ENCODE measurements around the gene NUP210L. TPM values are rescaled to one million over a fixed set of nuclear protein-coding genes. Genes with fewer than 3 reads are reported as not detected.

The NUP210L gene
- total and polyA plus RNA-seq, 5 donors from 2014 or later: 0.02 to 0.17 (median 0.10) TPM; not detected in 2

DNA sequence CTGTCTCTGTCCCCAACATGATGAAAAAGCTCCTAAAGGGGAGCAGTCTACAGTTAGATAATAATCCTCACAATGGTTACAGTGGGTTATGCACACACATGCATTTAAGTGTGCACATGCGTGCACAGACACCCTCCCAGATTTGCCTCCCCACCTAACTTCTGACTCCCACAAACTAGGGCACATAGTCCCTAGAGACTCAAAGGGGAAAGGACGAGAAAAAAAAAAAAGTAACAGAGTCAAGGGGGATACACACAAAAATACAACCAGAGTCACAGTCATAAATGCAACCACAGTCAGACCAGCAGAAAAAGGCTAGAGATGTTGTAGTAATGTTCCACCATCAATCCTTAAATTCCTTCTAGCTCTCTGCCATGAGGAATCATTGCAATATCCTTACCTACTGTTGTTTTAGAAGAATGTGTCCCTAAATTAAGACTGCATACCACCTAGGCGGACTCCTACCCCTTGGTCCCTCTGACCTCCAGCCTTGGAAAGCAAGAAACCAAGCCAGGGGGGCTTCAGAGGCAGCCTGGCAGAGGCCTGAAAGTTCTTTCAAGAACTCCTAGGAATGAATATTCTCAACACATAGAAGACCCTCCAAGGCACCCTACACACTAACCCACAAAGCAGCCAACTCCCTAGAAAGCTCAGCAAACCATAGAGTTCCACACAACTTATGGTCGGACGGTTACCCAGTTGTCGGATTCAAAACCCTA is 197.7 kb downstream of the NUP210L start:
- H3K9me3 ChIP-seq (ENCODE audit: control insufficient read depth in 2 of 2, low read length in 2 of 2): no peaks in the 10 kb centered on the region
- peaks cover 32% of the 10 kb centered on the region for H3K36me3 ChIP-seq (ENCODE audit: control insufficient read depth, insufficient read depth, low read length)
- peak overlapping the region; percentile 94 for H3K27ac ChIP-seq (ENCODE audit: insufficient read depth, low read length, poor library complexity, severe bottlenecking)
- DNase-seq (no peak), ATAC-seq (ENCODE audit: low read depth in 2 of 2) (no peak)
- H3K4me1 Mint-ChIP-seq: peaks cover 4 to 74% (median 44%) of the 10 kb centered on the region in 4 donors
- H3K9me3 Mint-ChIP-seq: no peaks in the 10 kb centered on the region
- H3K4me1 ChIP-seq (ENCODE audit: control insufficient read depth, insufficient read depth, low read length, poor library complexity, severe bottlenecking): peaks cover 39% of the 10 kb centered on the region
- H3K27me3 Mint-ChIP-seq: no peaks in the 10 kb centered on the region
- H3K4me3 Mint-ChIP-seq: peak overlapping the region; percentile 97 to 99 (median 98)
- no peaks in the 10 kb centered on the region for H3K27me3 ChIP-seq (ENCODE audit: control insufficient read depth, insufficient read depth, low read length)
- H3K27ac Mint-ChIP-seq: peak overlapping the region; percentile 97 to 99 (median 98)
- H3K36me3 Mint-ChIP-seq: peaks cover 11% of the 10 kb centered on the region
- peak overlapping the region; percentile 97 for H3K4me3 ChIP-seq (ENCODE audit: low read depth, low read length)

DNA sequence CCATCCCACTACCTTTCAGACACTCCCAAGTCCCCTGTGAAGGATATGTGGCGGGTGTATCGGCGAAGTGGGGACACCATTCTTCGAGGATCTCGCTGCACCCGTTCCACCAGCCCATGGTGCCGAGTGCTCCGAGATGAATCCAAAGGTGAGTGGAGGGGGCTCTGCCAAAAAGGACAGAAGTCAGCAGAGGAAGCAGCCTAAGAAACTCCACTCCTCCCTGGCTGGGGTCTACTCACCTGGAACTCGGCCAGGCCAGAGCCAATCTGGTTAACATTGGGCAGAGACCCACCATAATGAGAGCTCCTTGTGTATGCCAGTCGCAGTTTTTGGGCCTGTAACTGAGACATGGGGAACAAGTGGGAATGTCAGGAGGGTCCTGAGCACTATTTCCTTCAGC is 200.0 kb downstream of the NUP210L start:
- Mint-ChIP-seq H3K36me3 (peaks cover 25% of the 10 kb centered on the region), H3K27ac (peak overlapping the region in 1 of 3 donors; percentile 89), H3K4me1 (peaks cover 4 to 73% (median 40%) of the 10 kb centered on the region in 4 donors), H3K4me3 (peak overlapping the region in 1 of 4 donors; percentile 78), H3K27me3 (no peaks in the 10 kb centered on the region), H3K9me3 (no peaks in the 10 kb centered on the region)
- H3K36me3 ChIP-seq (ENCODE audit: control insufficient read depth, insufficient read depth, low read length): peaks cover 51% of the 10 kb centered on the region
- no peak for ATAC-seq (ENCODE audit: low read depth in 2 of 2)
- H3K27ac ChIP-seq (ENCODE audit: insufficient read depth, low read length, poor library complexity, severe bottlenecking): no peak overlapping the region
- H3K27me3 ChIP-seq (ENCODE audit: control insufficient read depth, insufficient read depth, low read length): no peaks in the 10 kb centered on the region
- no peak for DNase-seq
- no peaks in the 10 kb centered on the region for H3K9me3 ChIP-seq (ENCODE audit: control insufficient read depth in 2 of 2, low read length in 2 of 2)
- peaks cover 37% of the 10 kb centered on the region for H3K4me1 ChIP-seq (ENCODE audit: control insufficient read depth, insufficient read depth, low read length, poor library complexity, severe bottlenecking)
- H3K4me3 ChIP-seq (ENCODE audit: low read depth, low read length): no peak overlapping the region

DNA sequence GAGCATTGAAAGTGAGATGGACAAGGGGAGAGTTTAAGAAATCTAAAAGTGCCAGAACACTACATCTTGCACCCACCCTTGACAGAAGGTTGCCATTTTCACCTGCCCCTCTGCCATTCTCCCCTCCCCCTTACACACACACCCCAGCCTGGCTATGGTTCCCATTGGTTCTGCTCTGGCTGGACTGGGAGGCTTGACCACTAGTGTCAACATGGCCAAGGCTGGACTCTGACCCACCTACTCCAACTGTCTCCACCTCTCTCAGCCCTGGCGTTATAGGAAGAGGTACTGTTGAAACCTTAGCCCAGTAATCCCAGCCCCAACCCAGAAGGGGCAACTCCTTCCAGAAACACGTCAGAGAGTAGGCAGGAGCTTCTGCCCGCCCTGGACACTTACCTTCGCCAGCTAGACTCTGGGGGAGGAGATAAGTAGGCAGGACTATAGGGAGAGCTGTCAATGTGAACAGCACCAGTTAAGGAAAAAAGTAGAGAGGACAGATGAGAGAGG is 201.0 kb downstream of the NUP210L start:
- Mint-ChIP-seq H3K36me3 (peaks cover 25% of the 10 kb centered on the region), H3K9me3 (no peaks in the 10 kb centered on the region), H3K4me3 (peak overlapping the region; percentile 0 to 84 (median 51)), H3K4me1 (peaks cover 4 to 66% (median 39%) of the 10 kb centered on the region in 4 donors), H3K27me3 (no peaks in the 10 kb centered on the region), H3K27ac (peak overlapping the region; percentile 78 to 89 (median 78))
- no peak for ATAC-seq (ENCODE audit: low read depth in 2 of 2)
- H3K27ac ChIP-seq (ENCODE audit: insufficient read depth, low read length, poor library complexity, severe bottlenecking): no peak overlapping the region
- no peak overlapping the region for H3K4me3 ChIP-seq (ENCODE audit: low read depth, low read length)
- H3K9me3 ChIP-seq (ENCODE audit: control insufficient read depth in 2 of 2, low read length in 2 of 2): no peaks in the 10 kb centered on the region
- no peak for DNase-seq
- no peaks in the 10 kb centered on the region for H3K27me3 ChIP-seq (ENCODE audit: control insufficient read depth, insufficient read depth, low read length)
- peaks cover 57% of the 10 kb centered on the region for H3K36me3 ChIP-seq (ENCODE audit: control insufficient read depth, insufficient read depth, low read length)
- peaks cover 37% of the 10 kb centered on the region for H3K4me1 ChIP-seq (ENCODE audit: control insufficient read depth, insufficient read depth, low read length, poor library complexity, severe bottlenecking)

DNA sequence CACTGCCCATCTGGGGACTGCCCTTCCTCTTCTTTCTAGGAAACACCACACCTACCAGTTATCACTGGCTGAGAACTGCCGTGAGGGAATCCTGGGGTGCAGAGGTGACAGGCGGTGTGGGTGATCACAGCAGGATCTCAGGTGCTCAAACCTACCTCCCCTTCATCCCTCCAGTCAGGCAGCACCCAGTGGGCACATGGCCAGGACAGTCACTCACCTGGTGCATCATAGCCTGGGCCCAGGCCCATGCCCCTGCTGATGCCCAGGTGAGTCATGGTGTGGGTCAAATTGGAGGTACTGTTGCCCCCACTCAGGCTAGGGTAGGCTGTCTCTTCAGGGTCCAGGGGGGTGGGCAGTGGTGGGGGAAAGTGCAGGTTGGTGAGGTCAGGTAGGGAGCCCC is 203.1 kb downstream of the NUP210L start:
- Histone ChIP-seq H3K36me3 (ENCODE audit: control insufficient read depth, insufficient read depth, low read length) (peaks cover 71% of the 10 kb centered on the region), H3K9me3 (ENCODE audit: control insufficient read depth in 2 of 2, low read length in 2 of 2) (no peaks in the 10 kb centered on the region), H3K4me1 (ENCODE audit: control insufficient read depth, insufficient read depth, low read length, poor library complexity, severe bottlenecking) (peaks cover 27% of the 10 kb centered on the region), H3K4me3 (ENCODE audit: low read depth, low read length) (no peak overlapping the region), H3K27me3 (ENCODE audit: control insufficient read depth, insufficient read depth, low read length) (no peaks in the 10 kb centered on the region), H3K27ac (ENCODE audit: insufficient read depth, low read length, poor library complexity, severe bottlenecking) (peak overlapping the region; percentile 43)
- no peak for DNase-seq
- H3K36me3 Mint-ChIP-seq: peaks cover 25% of the 10 kb centered on the region
- H3K27me3 Mint-ChIP-seq: no peaks in the 10 kb centered on the region
- ATAC-seq (ENCODE audit: low read depth in 2 of 2): no peak
- no peak overlapping the region for H3K4me3 Mint-ChIP-seq
- no peaks in the 10 kb centered on the region for H3K9me3 Mint-ChIP-seq
- peak overlapping the region in 2 of 3 donors; percentile 73 to 74 for H3K27ac Mint-ChIP-seq
- peaks cover under 1 to 56% (median 26%) of the 10 kb centered on the region in 4 donors for H3K4me1 Mint-ChIP-seq

DNA sequence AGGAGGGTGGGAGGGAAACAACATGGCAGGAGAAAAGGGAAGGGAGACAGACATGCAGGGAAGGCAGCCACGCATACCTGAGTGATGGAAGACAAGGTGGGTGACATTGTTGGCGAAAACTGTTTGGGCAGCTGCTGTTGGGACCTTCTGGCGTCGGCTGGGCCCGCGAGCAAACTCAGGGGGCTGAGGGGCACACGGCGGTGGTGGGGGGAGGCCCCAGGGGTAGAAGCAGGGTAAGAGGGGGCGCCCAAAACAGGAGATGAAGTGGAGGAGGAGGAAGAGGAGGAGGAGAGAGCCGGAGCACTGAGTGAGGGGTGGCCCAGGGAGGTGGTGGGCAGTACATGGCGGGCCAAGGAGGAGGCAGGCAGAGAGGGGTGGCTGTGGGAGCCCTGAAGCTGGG is 203.7 kb downstream of the NUP210L start:
- Histone ChIP-seq H3K4me1 (ENCODE audit: control insufficient read depth, insufficient read depth, low read length, poor library complexity, severe bottlenecking) (peaks cover 23% of the 10 kb centered on the region), H3K9me3 (ENCODE audit: control insufficient read depth in 2 of 2, low read length in 2 of 2) (no peaks in the 10 kb centered on the region), H3K27ac (ENCODE audit: insufficient read depth, low read length, poor library complexity, severe bottlenecking) (no peak overlapping the region), H3K4me3 (ENCODE audit: low read depth, low read length) (no peak overlapping the region), H3K27me3 (ENCODE audit: control insufficient read depth, insufficient read depth, low read length) (no peaks in the 10 kb centered on the region), H3K36me3 (ENCODE audit: control insufficient read depth, insufficient read depth, low read length) (peaks cover 71% of the 10 kb centered on the region)
- DNase-seq: no peak
- peak overlapping the region in 1 of 4 donors; percentile 85 for H3K4me3 Mint-ChIP-seq
- H3K4me1 Mint-ChIP-seq: peaks cover 0 to 52% (median 21%) of the 10 kb centered on the region in 4 donors
- peak overlapping the region in 1 of 3 donors; percentile 56 for H3K27ac Mint-ChIP-seq
- H3K9me3 Mint-ChIP-seq: no peaks in the 10 kb centered on the region
- peaks cover 25% of the 10 kb centered on the region for H3K36me3 Mint-ChIP-seq
- ATAC-seq (ENCODE audit: low read depth in 2 of 2): no peak
- H3K27me3 Mint-ChIP-seq: no peaks in the 10 kb centered on the region

DNA sequence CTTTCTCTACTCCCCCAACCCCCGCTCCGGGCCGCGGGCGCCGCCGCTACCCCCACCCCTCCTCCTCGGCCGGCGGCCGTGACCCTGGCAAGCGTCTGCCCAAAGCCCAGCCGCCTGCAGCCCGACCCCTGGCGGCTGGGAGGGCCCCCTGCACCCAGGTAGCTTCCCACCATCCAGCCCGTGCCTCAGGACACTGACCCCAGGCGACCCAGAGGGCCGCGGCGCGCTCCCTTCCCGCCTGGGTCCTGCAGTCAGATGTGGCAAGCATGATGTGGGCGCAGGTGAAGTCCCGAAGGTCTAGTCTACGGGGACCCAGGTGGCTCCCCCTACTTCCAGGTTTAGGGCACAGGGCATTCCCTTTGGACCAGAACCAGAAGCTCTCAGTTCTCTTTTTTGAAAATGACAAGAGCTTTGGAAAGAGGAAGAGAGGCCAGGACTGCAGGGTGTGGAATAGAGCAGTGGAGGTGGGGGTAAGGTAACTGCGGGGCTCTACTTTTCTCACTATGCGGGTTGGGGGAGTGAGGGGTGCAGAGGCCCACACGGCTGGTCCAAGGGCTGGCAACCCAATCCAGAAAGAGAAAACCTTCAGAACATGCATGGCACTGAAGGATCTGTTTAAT is 208.1 kb downstream of the NUP210L start, which contains the start of gene DENND4B:
DENND4B (minus strand) TSS at position 97 of the 620 bp plus-strand sequence. CDS start 2,344 bp downstream, outside the sequence.
- H3K4me1 Mint-ChIP-seq: peaks cover 0 to 48% (median 27%) of the 10 kb centered on the region in 4 donors
- no peaks in the 10 kb centered on the region for H3K9me3 ChIP-seq (ENCODE audit: control insufficient read depth in 2 of 2, low read length in 2 of 2)
- peak within 1 kb of the TSS; percentile 95 to 99 (median 97) for H3K4me3 Mint-ChIP-seq
- H3K4me1 ChIP-seq (ENCODE audit: control insufficient read depth, insufficient read depth, low read length, poor library complexity, severe bottlenecking): peaks cover 42% of the 10 kb centered on the region
- peak within 1 kb of the TSS; percentile 91 for H3K4me3 ChIP-seq (ENCODE audit: low read depth, low read length)
- H3K27me3 Mint-ChIP-seq: peaks cover 6% of the 10 kb centered on the region
- H3K36me3 ChIP-seq (ENCODE audit: control insufficient read depth, insufficient read depth, low read length): peaks cover 54% of the 10 kb centered on the region
- H3K27ac ChIP-seq (ENCODE audit: insufficient read depth, low read length, poor library complexity, severe bottlenecking): peak within 1 kb of the TSS; percentile 91
- H3K9me3 Mint-ChIP-seq: no peaks in the 10 kb centered on the region
- H3K27me3 ChIP-seq (ENCODE audit: control insufficient read depth, insufficient read depth, low read length): no peaks in the 10 kb centered on the region
- ATAC-seq (ENCODE audit: low read depth in 2 of 2): peak; percentile 60 to 65
- peaks cover 31% of the 10 kb centered on the region for H3K36me3 Mint-ChIP-seq
- peak within 1 kb of the TSS; percentile 94 to 97 (median 95) for H3K27ac Mint-ChIP-seq
- peak; percentile 66 to 85 (median 73) for DNase-seq

DNA sequence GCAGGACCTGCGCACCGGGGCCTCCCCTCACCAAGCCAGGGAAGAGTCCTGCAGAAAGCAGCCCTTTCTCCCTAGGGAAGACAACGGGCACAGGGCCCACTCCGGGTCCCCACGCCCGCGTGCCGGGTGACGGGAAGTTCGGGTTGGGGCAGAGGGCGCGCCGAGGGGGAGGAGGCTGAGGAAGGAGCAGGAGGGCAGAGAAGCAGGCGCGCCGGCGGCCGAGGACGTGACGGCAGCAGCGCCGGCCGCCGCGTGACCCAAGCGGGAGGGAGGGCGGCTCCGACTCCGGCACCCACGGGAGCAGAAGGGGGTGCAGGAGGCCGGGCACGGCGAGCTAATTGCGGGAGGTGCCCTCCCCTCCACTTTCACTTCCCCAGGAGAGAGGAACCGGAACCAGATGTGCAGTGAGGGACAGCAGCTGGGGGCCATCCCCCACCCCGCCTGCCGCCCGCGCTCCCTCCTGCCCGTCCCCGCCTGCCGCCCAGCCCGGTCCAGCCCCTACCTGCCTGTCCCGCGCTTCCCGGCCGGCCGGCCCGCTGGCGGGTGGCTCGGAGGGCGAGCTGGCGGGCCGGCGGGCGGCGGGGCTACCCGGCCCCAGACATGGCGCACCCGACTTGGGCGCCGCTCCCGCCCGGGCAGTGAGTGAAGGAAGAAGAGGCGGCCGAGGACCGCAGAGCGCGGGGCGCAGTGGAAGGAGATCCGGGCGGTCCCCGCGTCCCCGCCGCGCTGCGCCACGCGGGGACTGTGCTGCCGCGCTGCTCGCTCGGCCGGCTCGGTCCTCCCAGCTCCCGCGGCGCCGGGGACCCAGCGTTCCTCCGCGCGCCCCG is 208.9 kb downstream of the NUP210L start:
- ATAC-seq (ENCODE audit: low read depth in 2 of 2) (peak; percentile 54 to 57), DNase-seq (peak; percentile 73 to 90 (median 74))
- peaks cover 54% of the 10 kb centered on the region for H3K36me3 ChIP-seq (ENCODE audit: control insufficient read depth, insufficient read depth, low read length)
- H3K27ac ChIP-seq (ENCODE audit: insufficient read depth, low read length, poor library complexity, severe bottlenecking): peak overlapping the region; percentile 91
- H3K4me3 Mint-ChIP-seq: peak overlapping the region; percentile 95 to 99 (median 97)
- H3K4me1 ChIP-seq (ENCODE audit: control insufficient read depth, insufficient read depth, low read length, poor library complexity, severe bottlenecking): peaks cover 42% of the 10 kb centered on the region
- peaks cover 0 to 52% (median 27%) of the 10 kb centered on the region in 4 donors for H3K4me1 Mint-ChIP-seq
- H3K9me3 Mint-ChIP-seq: no peaks in the 10 kb centered on the region
- peak overlapping the region; percentile 91 for H3K4me3 ChIP-seq (ENCODE audit: low read depth, low read length)
- H3K27me3 ChIP-seq (ENCODE audit: control insufficient read depth, insufficient read depth, low read length): no peaks in the 10 kb centered on the region
- H3K27ac Mint-ChIP-seq: peak overlapping the region; percentile 94 to 97 (median 95)
- H3K9me3 ChIP-seq (ENCODE audit: control insufficient read depth in 2 of 2, low read length in 2 of 2): no peaks in the 10 kb centered on the region
- peaks cover 6% of the 10 kb centered on the region for H3K27me3 Mint-ChIP-seq
- peaks cover 29% of the 10 kb centered on the region for H3K36me3 Mint-ChIP-seq
